HepG2 (cell line): ENCODE results near the gene ARMC10. TPM values are rescaled to one million over a fixed set of nuclear protein-coding genes. Genes with fewer than 3 reads are reported as not detected.

Experiments
- ATAC-seq: fragments of 200-7000 bp; cut with Tn5 transposase; 3 replicates; pipeline ENCODE4 v1.9.1; 2020; ENCODE audit warnings: mild to moderate bottlenecking, moderate library complexity
- BruUV-seq: library from RNA; stranded (reverse); fragments of 400-500 nt; replicated peaks from 2 replicates; lab custom pipeline; 2021; lab: Mats Ljungman, UMichigan
- CTCF ChIA-PET: fragments of 300-600 bp; formaldehyde crosslinking; extraction: SDS; loops from one replicate; lab custom pipeline; 2021; ENCODE audit warnings: low total read pairs, inconsistent platforms, low intra/inter-chr PET ratio; lab: Yijun Ruan, JAX
- POLR2A ChIA-PET: fragments of 350-600 bp; sonication (Branson Sonifier 250); formaldehyde crosslinking; loops from one replicate; lab custom pipeline; 2020; ENCODE audit warnings: antibody characterized with exemption, inconsistent platforms; lab: Yijun Ruan, JAX
- DNase-seq: peaks from one replicate; pipeline ENCODE4 v3.0.0-alpha.2; 2015; ENCODE audit warnings: low spot score
- FAIRE-seq: peaks from 3 replicates; lab custom pipeline; 2011; peaks lifted over from hg19 to GRCh38; lab: Jason Lieb, UNC
- H2AFZ ChIP-seq: one replicate; pipeline ENCODE4 v1.6.1; 2011; ENCODE audit warnings: low read length, inconsistent platforms
- H3K27ac ChIP-seq: fragments of 300-600 bp; 3 replicates; pipeline ENCODE4 v1.8.0; 2011; ENCODE audit warnings: mixed run types, mild to moderate bottlenecking, mixed read lengths, low read length, inconsistent platforms; ENCODE audit not compliant: insufficient read depth; ENCODE audit errors: extremely low read length
- H3K27me3 ChIP-seq, 2 experiments: fragments of 200-600 bp in 1 of 2; 2 replicates in 1 of 2; 3 replicates in 1 of 2; pipeline versions ENCODE4 v1.6.0 to v1.8.0; 2011; ENCODE audit warnings: low read length in 2 of 2, mild to moderate bottlenecking in 2 of 2, moderate library complexity in 2 of 2, inconsistent platforms in 1 of 2; ENCODE audit not compliant: insufficient read depth in 2 of 2, control insufficient read depth in 1 of 2
- H3K36me3 ChIP-seq, 2 experiments: fragments of 200-600 bp in 1 of 2; replicated peaks in 1 of 2; 2 replicates in 1 of 2; 3 replicates in 1 of 2; pipeline versions ENCODE4 v1.5.1 to v1.8.0; 2011; ENCODE audit warnings: low read length in 2 of 2, inconsistent platforms in 1 of 2; ENCODE audit not compliant: insufficient read depth in 2 of 2, control insufficient read depth in 1 of 2
- H3K4me1 ChIP-seq: 2 replicates; pipeline ENCODE4 v1.5.1; 2012; ENCODE audit warnings: low read length, inconsistent platforms; ENCODE audit not compliant: insufficient read depth
- H3K4me2 ChIP-seq: 2 replicates; pipeline ENCODE4 v1.6.0; 2011; ENCODE audit warnings: low read depth, low read length, inconsistent platforms
- H3K4me3 ChIP-seq, 3 experiments: fragments of 200-600 bp in 1 of 3; sonication (generic), shearing (Covaris generic) in 1 of 3; replicated peaks in 1 of 3; 2 replicates each; pipeline ENCODE4 v1.5.1; 2011 to 2016; ENCODE audit warnings: low read length in 3 of 3, inconsistent platforms in 2 of 3, low read depth in 2 of 3, mild to moderate bottlenecking in 2 of 3, control low read depth in 1 of 3, mixed read lengths in 1 of 3; ENCODE audit not compliant: insufficient read depth in 1 of 3
- H3K79me2 ChIP-seq: one replicate; pipeline ENCODE4 v1.6.1; 2011; ENCODE audit warnings: low read length, inconsistent platforms; ENCODE audit not compliant: insufficient read depth
- H3K9ac ChIP-seq: 2 replicates; pipeline ENCODE4 v1.6.0; 2011; ENCODE audit warnings: mild to moderate bottlenecking, low read depth, low read length, inconsistent platforms; ENCODE audit not compliant: insufficient read depth
- H3K9me3 ChIP-seq: 2 replicates; pipeline ENCODE4 v1.5.1; 2012; ENCODE audit warnings: mild to moderate bottlenecking, low read length
- H4K20me1 ChIP-seq: 2 replicates; pipeline ENCODE4 v1.6.0; 2011; ENCODE audit warnings: inconsistent platforms, mild to moderate bottlenecking, low read length, moderate library complexity; ENCODE audit not compliant: insufficient read depth
- CEBPB ChIP-seq: IDR thresholded peaks from 2 replicates; pipeline ENCODE4 v1.6.1; 2011; ENCODE audit warnings: low read depth, low read length, improper control_type of control experiment, borderline replicate concordance
- ELF3 ChIP-seq: IDR thresholded peaks from 2 replicates; pipeline ENCODE4 v1.6.1; 2016; ENCODE audit warnings: missing genetic modification reagents, missing compliant biosample characterization
- ESRRA ChIP-seq: sonication (generic); formaldehyde crosslinking; IDR thresholded peaks from 2 replicates; pipeline ENCODE4 v1.5.1; 2020; ENCODE audit warnings: mild to moderate bottlenecking, low read depth, missing genetic modification reagents
- GPN1 ChIP-seq: sonication (generic); formaldehyde crosslinking; IDR thresholded peaks from 2 replicates; pipeline ENCODE4 v1.5.1; 2020; ENCODE audit warnings: missing genetic modification reagents, borderline replicate concordance
- MBD4 ChIP-seq: IDR thresholded peaks from 2 replicates; pipeline ENCODE4 v1.6.1; 2012; ENCODE audit warnings: low read length, inconsistent platforms, borderline replicate concordance
- MED8 ChIP-seq: sonication (generic); formaldehyde crosslinking; IDR thresholded peaks from 2 replicates; pipeline ENCODE4 v1.8.1; 2023; ENCODE audit warnings: mild to moderate bottlenecking, missing genetic modification reagents; ENCODE audit not compliant: insufficient replicate concordance
- SNAPC5 ChIP-seq: sonication (generic); formaldehyde crosslinking; IDR thresholded peaks from 2 replicates; pipeline ENCODE4 v1.8.1; 2023; ENCODE audit warnings: mild to moderate bottlenecking, missing genetic modification reagents, borderline replicate concordance
- SSRP1 ChIP-seq: IDR thresholded peaks from 2 replicates; pipeline ENCODE4 v1.6.1; 2016; ENCODE audit warnings: control low read depth
- ZMAT3 ChIP-seq: sonication (generic); formaldehyde crosslinking; conservative IDR thresholded peaks from 2 replicates; pipeline ENCODE4 v1.7.0; 2021; ENCODE audit warnings: missing genetic modification reagents
- ZNF292 ChIP-seq: sonication (generic); formaldehyde crosslinking; IDR thresholded peaks from 2 replicates; pipeline ENCODE4 v1.8.1; 2022; ENCODE audit warnings: mild to moderate bottlenecking, low read depth, missing genetic modification reagents, borderline replicate concordance
- ZNF317 ChIP-seq: sonication (generic); formaldehyde crosslinking; IDR thresholded peaks from 2 replicates; pipeline ENCODE4 v1.5.0; 2020; ENCODE audit warnings: mild to moderate bottlenecking, missing genetic modification reagents
- ZNF329 ChIP-seq: sonication (generic); formaldehyde crosslinking; IDR thresholded peaks from 2 replicates; pipeline ENCODE4 v1.9.0; 2021; ENCODE audit warnings: low read depth, mild to moderate bottlenecking, missing genetic modification reagents
- ZNF430 ChIP-seq: sonication (generic); formaldehyde crosslinking; IDR thresholded peaks from 2 replicates; pipeline ENCODE4 v1.9.0; 2021; ENCODE audit warnings: mild to moderate bottlenecking, missing genetic modification reagents
- ZNF569 ChIP-seq: sonication (generic); formaldehyde crosslinking; IDR thresholded peaks from 2 replicates; pipeline ENCODE4 v1.5.0; 2020; ENCODE audit warnings: mild to moderate bottlenecking, missing genetic modification reagents, moderate library complexity, borderline replicate concordance
- ZSCAN30 ChIP-seq: sonication (generic); formaldehyde crosslinking; IDR thresholded peaks from 2 replicates; pipeline ENCODE4 v1.5.0; 2020; ENCODE audit warnings: mild to moderate bottlenecking, missing genetic modification reagents
- WGBS: methylation state at CpG from one replicate; pipeline ENCODE4 v1.1.6; 2017; ENCODE audit warnings: low lambda C conversion rate; 5-methylcytosine and 5-hydroxymethylcytosine counted together
- in situ Hi-C: cut with HindIII; loops from 2 replicates; pipeline ENCODE4 v1.10.0; 2017; ENCODE audit warnings: low pct_unique_long_range_greater_than_20kb; ENCODE audit not compliant: extremely low pct_ligation_motif_present
- intact Hi-C: fragments of 100-400 bp; cut with micrococcal nuclease; formaldehyde crosslinking; loops from one replicate; pipeline ENCODE4 v1.10.0; 2022; ENCODE audit not compliant: unreplicated experiment
- polyA plus RNA-seq, 8 experiments: library from polyadenylated mRNA; depleted of rRNA in 3 of 8; stranded (reverse) in 7 of 8; unstranded in 1 of 8; fragments of >200 nt; fragmentation: Illumina TruSeq in 4 of 8; extraction: Trizol in 4 of 8; gene quantifications; 2 replicates each; pipeline versions ENCODE4 v1.2.1 to v1.2.3, GENCODE V29; 2011 to 2016; ENCODE audit warnings: low read depth in 4 of 8, missing spikeins in 1 of 8, mixed read lengths in 1 of 8; ENCODE audit not compliant: insufficient read depth in 1 of 8
- total RNA-seq, 5 experiments: library from RNA; depleted of rRNA; stranded (reverse); fragments of >200 nt; fragmentation: Illumina TruSeq; extraction: Trizol; gene quantifications; 2 replicates each; pipeline ENCODE4 v1.2.3, GENCODE V29; 2016; ENCODE audit warnings: low read depth in 1 of 5
- TF ChIP-seq, protein P1 (sequence below): sonication (generic); formaldehyde crosslinking; IDR thresholded peaks from 2 replicates; pipeline ENCODE4 v1.4.0; 2020; ENCODE audit warnings: missing genetic modification reagents, borderline replicate concordance
- TF ChIP-seq, protein P2 (sequence below): IDR thresholded peaks from 2 replicates; pipeline ENCODE4 v1.6.1; 2016; ENCODE audit warnings: missing compliant biosample characterization, missing genetic modification reagents, borderline replicate concordance

ARMC10 gene
- total and polyA plus RNA-seq, 2 of the 13 experiments (the other 11 are each of a cell fraction or from before 2014, with no cell fraction given), result 11.3 to 23.7 TPM

DNA sequence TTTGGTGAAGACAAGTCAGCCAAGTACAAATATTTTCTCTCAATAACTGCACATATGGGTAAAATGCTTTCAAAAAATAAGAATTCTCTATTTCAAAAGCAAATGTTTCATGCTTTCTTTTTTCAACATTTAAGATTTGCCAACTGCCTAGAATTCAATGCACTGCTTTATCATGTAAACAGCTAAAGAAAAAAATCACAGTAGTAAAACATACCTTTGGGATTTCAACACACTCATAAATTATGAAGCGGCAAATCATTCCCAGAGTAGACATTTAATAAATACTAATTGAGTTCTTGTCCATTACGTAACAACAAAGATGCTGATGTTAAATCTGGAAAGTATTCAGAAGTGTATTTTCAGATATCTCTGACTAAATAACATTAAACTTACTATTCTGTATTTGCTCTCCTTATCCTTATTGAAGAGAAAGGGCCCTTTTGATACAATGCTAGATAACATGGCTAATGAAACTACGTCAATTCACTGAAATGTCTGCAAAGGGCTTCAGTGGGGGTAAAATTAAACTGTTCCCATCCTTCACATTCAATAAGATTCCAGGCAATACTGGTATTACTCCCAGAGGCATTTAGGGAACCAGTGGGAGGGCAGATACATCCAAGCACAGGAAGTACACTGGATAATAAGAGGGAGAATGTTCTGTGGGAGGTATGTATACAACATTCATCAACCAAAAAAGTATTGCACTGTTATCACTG is 60.1 kb downstream of the ARMC10 start:
- intact Hi-C loops (no loop called here), in situ Hi-C loops (no loop called here)
- BruUV-seq, result no TSS peak
- H2AFZ ChIP-seq, result no peak overlapping the region
- no peaks in the 10 kb centered on the region for H3K79me2 ChIP-seq
- H3K9ac ChIP-seq, result no peak overlapping the region
- DNase-seq (no peak), ATAC-seq (no peak), FAIRE-seq (no peak)
- H3K36me3 ChIP-seq, result no peaks in the 10 kb centered on the region
- WGBS, result 96% methylated on average over 3 of the region's 3 CpGs
- ChIA-PET CTCF (no interaction called here), POLR2A (no interaction called here)
- H3K4me3 ChIP-seq, result no peak overlapping the region
- no peak overlapping the region for H3K4me2 ChIP-seq
- no peak overlapping the region for H3K27ac ChIP-seq
- H4K20me1 ChIP-seq, result no peaks in the 10 kb centered on the region
- no peaks in the 10 kb centered on the region for H3K9me3 ChIP-seq
- H3K27me3 ChIP-seq, result no peaks in the 10 kb centered on the region
- no peak for TF ChIP-seq ZNF292 (CRISPR knock-in tag)
- 0 out of 2 replicates have a peak, but pooled peaks have one; percentile 4 for TF ChIP-seq CEBPB
- peaks cover 34% of the 10 kb centered on the region for H3K4me1 ChIP-seq

- DNase-seq, result no peak
- 93% methylated on average over 2 of the region's 2 CpGs for WGBS
- no peak overlapping the region for H3K4me3 ChIP-seq
- no peak for FAIRE-seq
- H3K36me3 ChIP-seq, result no peaks in the 10 kb centered on the region
- H3K79me2 ChIP-seq, result peaks cover 2% of the 10 kb centered on the region
- in situ Hi-C loops (no loop called here), intact Hi-C loops (no loop called here)
- no peak overlapping the region for H3K4me2 ChIP-seq
- no peaks in the 10 kb centered on the region for H3K27me3 ChIP-seq
- no peaks in the 10 kb centered on the region for H3K9me3 ChIP-seq
- ATAC-seq, result no peak
- H3K27ac ChIP-seq, result no peak overlapping the region
- H2AFZ ChIP-seq, result no peak overlapping the region
- no peak overlapping the region for H3K9ac ChIP-seq
- no TSS peak for BruUV-seq
- H4K20me1 ChIP-seq, result no peaks in the 10 kb centered on the region
- peaks cover 21% of the 10 kb centered on the region for H3K4me1 ChIP-seq
- CTCF ChIA-PET, result no interaction called here
- POLR2A ChIA-PET, result no interaction called here
- TF ChIP-seq ZMAT3 (no peak), ZNF430 (no peak), ZNF317 (no peak), ZSCAN30 (CRISPR knock-in tag) (no peak), SNAPC5 (CRISPR knock-in tag) (no peak), SSRP1 (CRISPR knock-in tag) (no peak), ELF3 (CRISPR knock-in tag) (no peak), ZNF569 (CRISPR knock-in tag) (no peak), GPN1 (no peak), MED8 (CRISPR knock-in tag) (no peak), ZNF329 (CRISPR knock-in tag) (no peak), MBD4 (no peak), ESRRA (no peak)
- TF ChIP-seq, protein P1, sequence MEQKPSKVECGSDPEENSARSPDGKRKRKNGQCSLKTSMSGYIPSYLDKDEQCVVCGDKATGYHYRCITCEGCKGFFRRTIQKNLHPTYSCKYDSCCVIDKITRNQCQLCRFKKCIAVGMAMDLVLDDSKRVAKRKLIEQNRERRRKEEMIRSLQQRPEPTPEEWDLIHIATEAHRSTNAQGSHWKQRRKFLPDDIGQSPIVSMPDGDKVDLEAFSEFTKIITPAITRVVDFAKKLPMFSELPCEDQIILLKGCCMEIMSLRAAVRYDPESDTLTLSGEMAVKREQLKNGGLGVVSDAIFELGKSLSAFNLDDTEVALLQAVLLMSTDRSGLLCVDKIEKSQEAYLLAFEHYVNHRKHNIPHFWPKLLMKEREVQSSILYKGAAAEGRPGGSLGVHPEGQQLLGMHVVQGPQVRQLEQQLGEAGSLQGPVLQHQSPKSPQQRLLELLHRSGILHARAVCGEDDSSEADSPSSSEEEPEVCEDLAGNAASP (CRISPR knock-in tag), result no peak
- TF ChIP-seq, protein P2, sequence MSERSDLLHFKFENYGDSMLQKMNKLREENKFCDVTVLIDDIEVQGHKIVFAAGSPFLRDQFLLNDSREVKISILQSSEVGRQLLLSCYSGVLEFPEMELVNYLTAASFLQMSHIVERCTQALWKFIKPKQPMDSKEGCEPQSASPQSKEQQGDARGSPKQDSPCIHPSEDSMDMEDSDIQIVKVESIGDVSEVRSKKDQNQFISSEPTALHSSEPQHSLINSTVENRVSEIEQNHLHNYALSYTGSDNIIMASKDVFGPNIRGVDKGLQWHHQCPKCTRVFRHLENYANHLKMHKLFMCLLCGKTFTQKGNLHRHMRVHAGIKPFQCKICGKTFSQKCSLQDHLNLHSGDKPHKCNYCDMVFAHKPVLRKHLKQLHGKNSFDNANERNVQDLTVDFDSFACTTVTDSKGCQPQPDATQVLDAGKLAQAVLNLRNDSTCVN, result no peak
Observed at GRCh38 chr7:103140061-103140460, 65.1 kb downstream of the ARMC10 start.
